GM23338 (cell line): ENCODE data around the gene MTREX. TPM values are rescaled to one million over a fixed set of nuclear protein-coding genes. Genes with fewer than 3 reads are reported as not detected.

ENCODE experiments used
- ATAC-seq: fragments of 200-7000 bp; cut with Tn5 transposase; 3 replicates; pipeline ENCODE4 v1.9.1; 2020
- DNase-seq: peaks from one replicate; pipeline ENCODE4 v3.0.0-alpha.2; 2015; ENCODE audit warnings: low spot score
- H2AFZ ChIP-seq: fragments of 200-600 bp; sonication (generic); 2 replicates; pipeline ENCODE4 v1.8.0; 2016; ENCODE audit warnings: antibody characterized with exemption, mild to moderate bottlenecking, moderate library complexity
- H3F3A ChIP-seq: fragments of 200-600 bp; sonication (generic); replicated peaks from 2 replicates; pipeline ENCODE4 v1.8.0; 2017; ENCODE audit warnings: antibody characterized with exemption, mixed run types, low read depth
- H3K27ac ChIP-seq: fragments of 200-600 bp; sonication (generic); 2 replicates; pipeline ENCODE4 v1.6.1; 2016; ENCODE audit warnings: low read depth
- H3K27me3 ChIP-seq: fragments of 200-600 bp; sonication (generic); 2 replicates; pipeline ENCODE4 v1.8.0; 2016; ENCODE audit warnings: mild to moderate bottlenecking, mixed run types, moderate library complexity; ENCODE audit not compliant: insufficient read depth
- H3K36me3 ChIP-seq: fragments of 200-600 bp; sonication (generic); 2 replicates; pipeline ENCODE4 v1.8.0; 2016; ENCODE audit warnings: mild to moderate bottlenecking; ENCODE audit not compliant: insufficient read depth
- H3K4me1 ChIP-seq: fragments of 200-600 bp; sonication (generic); 2 replicates; pipeline ENCODE4 v1.8.0; 2016; ENCODE audit warnings: mild to moderate bottlenecking, moderate library complexity; ENCODE audit not compliant: insufficient read depth
- H3K4me2 ChIP-seq: fragments of 200-600 bp; sonication (generic); 2 replicates; pipeline ENCODE4 v1.7.1; 2017; ENCODE audit warnings: mixed run types
- H3K4me3 ChIP-seq: fragments of 200-600 bp; sonication (generic); 2 replicates; pipeline ENCODE4 v1.6.1; 2016; ENCODE audit warnings: mixed run types
- H3K79me2 ChIP-seq: fragments of 200-600 bp; sonication (generic); replicated peaks from 2 replicates; pipeline ENCODE4 v1.8.0; 2017; ENCODE audit warnings: mild to moderate bottlenecking; ENCODE audit not compliant: insufficient read depth
- H3K9me2 ChIP-seq: fragments of 200-600 bp; sonication (generic); 2 replicates; pipeline ENCODE4 v1.8.0; 2017; ENCODE audit not compliant: insufficient read depth
- H4K20me1 ChIP-seq: fragments of 200-600 bp; sonication (generic); replicated peaks from 2 replicates; pipeline ENCODE4 v1.8.0; 2017; ENCODE audit warnings: mild to moderate bottlenecking; ENCODE audit not compliant: insufficient read depth
- H3K27ac Mint-ChIP-seq: 2 replicates; pipeline ENCODE4 v1.8.0; 2020; ENCODE audit warnings: inconsistent platforms, mild to moderate bottlenecking, moderate library complexity, mixed read lengths
- H3K27me3 Mint-ChIP-seq: 3 replicates; pipeline ENCODE4 v1.8.0; 2022; ENCODE audit warnings: low read depth, mild to moderate bottlenecking, moderate library complexity, mixed read lengths, inconsistent platforms; ENCODE audit not compliant: insufficient read depth, poor library complexity
- H3K36me3 Mint-ChIP-seq: 3 replicates; pipeline ENCODE4 v1.8.0; 2021; ENCODE audit warnings: low read depth, mild to moderate bottlenecking, inconsistent platforms, moderate library complexity, mixed read lengths
- H3K4me1 Mint-ChIP-seq: 3 replicates; pipeline ENCODE4 v1.8.0; 2020; ENCODE audit warnings: mild to moderate bottlenecking, inconsistent platforms, mixed read lengths
- H3K4me3 Mint-ChIP-seq: 3 replicates; pipeline ENCODE4 v1.8.0; 2021; ENCODE audit warnings: moderate library complexity, mild to moderate bottlenecking, inconsistent platforms, mixed read lengths
- H3K9me3 Mint-ChIP-seq: 3 replicates; pipeline ENCODE4 v1.8.0; 2020; ENCODE audit warnings: moderate library complexity, mild to moderate bottlenecking, inconsistent platforms, mixed read lengths
- EZH2 ChIP-seq: fragments of 200-600 bp; sonication (generic); IDR thresholded peaks from one replicate; pipeline ENCODE4 v1.8.0; 2017; ENCODE audit warnings: antibody characterized with exemption, mild to moderate bottlenecking, low read depth; ENCODE audit not compliant: unreplicated experiment
- EZH2phosphoT487 ChIP-seq: fragments of 200-600 bp; sonication (generic); IDR thresholded peaks from one replicate; pipeline ENCODE4 v1.8.1; 2018; ENCODE audit warnings: antibody characterized with exemption; ENCODE audit not compliant: unreplicated experiment
- JUNB ChIP-seq: IDR thresholded peaks from one replicate; pipeline ENCODE4 v1.6.1; 2016; ENCODE audit warnings: antibody characterized with exemption; ENCODE audit not compliant: unreplicated experiment
- POLR2AphosphoS5 ChIP-seq: IDR thresholded peaks from 2 replicates; pipeline ENCODE4 v1.6.1; 2016; ENCODE audit warnings: antibody characterized with exemption, low read depth
- STAT1 ChIP-seq: IDR thresholded peaks from one replicate; pipeline ENCODE4 v1.6.1; 2016; ENCODE audit warnings: antibody characterized with exemption; ENCODE audit not compliant: unreplicated experiment
- ZNF114 ChIP-seq: fragments of 250-450 bp; sonication (Bioruptor Pico); IDR thresholded peaks from 2 replicates; pipeline ENCODE4 v1.5.0; 2020; ENCODE audit warnings: mild to moderate bottlenecking, moderate library complexity
- polyA plus RNA-seq: library from polyadenylated mRNA; unstranded; fragments of >200 nt; fragmentation: Nextera tagmentation; extraction: Ambion mirVana; gene quantifications from 2 replicates; pipeline ENCODE4 v1.2.1, GENCODE V29; 2016
- total RNA-seq: library from RNA; depleted of rRNA; stranded (reverse); fragments of >200 nt; shearing (Covaris generic); gene quantifications from 2 replicates; pipeline ENCODE4 v1.2.3, GENCODE V29; 2014
- TF ChIP-seq, protein P1 (sequence below): fragments of 250-450 bp; sonication (Bioruptor Pico); IDR thresholded peaks from 2 replicates; pipeline ENCODE4 v1.5.0; 2020; ENCODE audit warnings: mild to moderate bottlenecking, moderate library complexity
- TF ChIP-seq, protein P2 (sequence below), 2 experiments: fragments of 200-600 bp in 1 of 2; sonication (generic) in 1 of 2; conservative IDR thresholded peaks; 2 replicates each; pipeline versions ENCODE4 v1.5.1 to v1.6.1; 2016 to 2017; ENCODE audit warnings: antibody characterized with exemption in 2 of 2, low read depth in 2 of 2, mild to moderate bottlenecking in 2 of 2, moderate library complexity in 1 of 2
- TF ChIP-seq, protein P3 (sequence below): IDR thresholded peaks from one replicate; pipeline ENCODE4 v1.6.1; 2018; ENCODE audit warnings: antibody characterized with exemption; ENCODE audit not compliant: unreplicated experiment
- TF ChIP-seq, protein P4 (sequence below): IDR thresholded peaks from 2 replicates; pipeline ENCODE4 v1.6.1; 2016; ENCODE audit warnings: antibody characterized with exemption

MTREX gene
- total and polyA plus RNA-seq, 2 experiments from 2014 or later: 47.5 to 94.9 TPM

DNA sequence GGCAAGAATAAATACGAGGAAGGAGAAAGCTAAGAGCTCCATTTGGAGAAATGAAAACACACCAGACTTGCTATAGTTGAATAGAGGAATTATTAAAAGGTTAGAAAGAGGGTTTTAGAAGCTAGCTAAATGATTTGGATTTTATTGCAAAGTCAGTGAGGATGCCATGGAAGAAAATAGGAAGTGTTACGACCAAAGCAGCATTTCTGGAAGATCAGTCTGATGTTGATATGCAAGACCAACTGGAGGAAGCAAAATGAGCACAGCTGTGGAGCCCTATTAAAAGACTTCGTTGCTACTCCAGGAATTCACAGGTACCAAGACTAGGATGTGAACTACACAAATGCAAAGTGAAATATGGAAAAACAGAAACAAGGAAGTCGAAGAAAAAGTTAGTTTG lies 2.4 kb upstream of the MTREX start:
- Histone ChIP-seq H3K4me3 (no peak overlapping the region), H3K79me2 (peaks cover 90% of the 10 kb centered on the region), H3K4me2 (no peak overlapping the region)

More for the DNA sequence above, 2.4 kb upstream of the MTREX start:
- no peak overlapping the region for H3K27ac Mint-ChIP-seq
- Histone ChIP-seq H4K20me1 (no peaks in the 10 kb centered on the region; the same call in none of the 2 replicates), H3K4me1 (peaks cover 18% of the 10 kb centered on the region), H3K9me2 (no peaks in the 10 kb centered on the region), H3F3A (no peaks in the 10 kb centered on the region), H3K27ac (no peak overlapping the region), H2AFZ (no peak overlapping the region), H3K36me3 (no peaks in the 10 kb centered on the region), H3K27me3 (no peaks in the 10 kb centered on the region)
- peaks cover 13% of the 10 kb centered on the region; the same call in 2 of the 3 replicates for H3K36me3 Mint-ChIP-seq
- no peak for TF ChIP-seq ZNF114
- TF ChIP-seq, protein P1, sequence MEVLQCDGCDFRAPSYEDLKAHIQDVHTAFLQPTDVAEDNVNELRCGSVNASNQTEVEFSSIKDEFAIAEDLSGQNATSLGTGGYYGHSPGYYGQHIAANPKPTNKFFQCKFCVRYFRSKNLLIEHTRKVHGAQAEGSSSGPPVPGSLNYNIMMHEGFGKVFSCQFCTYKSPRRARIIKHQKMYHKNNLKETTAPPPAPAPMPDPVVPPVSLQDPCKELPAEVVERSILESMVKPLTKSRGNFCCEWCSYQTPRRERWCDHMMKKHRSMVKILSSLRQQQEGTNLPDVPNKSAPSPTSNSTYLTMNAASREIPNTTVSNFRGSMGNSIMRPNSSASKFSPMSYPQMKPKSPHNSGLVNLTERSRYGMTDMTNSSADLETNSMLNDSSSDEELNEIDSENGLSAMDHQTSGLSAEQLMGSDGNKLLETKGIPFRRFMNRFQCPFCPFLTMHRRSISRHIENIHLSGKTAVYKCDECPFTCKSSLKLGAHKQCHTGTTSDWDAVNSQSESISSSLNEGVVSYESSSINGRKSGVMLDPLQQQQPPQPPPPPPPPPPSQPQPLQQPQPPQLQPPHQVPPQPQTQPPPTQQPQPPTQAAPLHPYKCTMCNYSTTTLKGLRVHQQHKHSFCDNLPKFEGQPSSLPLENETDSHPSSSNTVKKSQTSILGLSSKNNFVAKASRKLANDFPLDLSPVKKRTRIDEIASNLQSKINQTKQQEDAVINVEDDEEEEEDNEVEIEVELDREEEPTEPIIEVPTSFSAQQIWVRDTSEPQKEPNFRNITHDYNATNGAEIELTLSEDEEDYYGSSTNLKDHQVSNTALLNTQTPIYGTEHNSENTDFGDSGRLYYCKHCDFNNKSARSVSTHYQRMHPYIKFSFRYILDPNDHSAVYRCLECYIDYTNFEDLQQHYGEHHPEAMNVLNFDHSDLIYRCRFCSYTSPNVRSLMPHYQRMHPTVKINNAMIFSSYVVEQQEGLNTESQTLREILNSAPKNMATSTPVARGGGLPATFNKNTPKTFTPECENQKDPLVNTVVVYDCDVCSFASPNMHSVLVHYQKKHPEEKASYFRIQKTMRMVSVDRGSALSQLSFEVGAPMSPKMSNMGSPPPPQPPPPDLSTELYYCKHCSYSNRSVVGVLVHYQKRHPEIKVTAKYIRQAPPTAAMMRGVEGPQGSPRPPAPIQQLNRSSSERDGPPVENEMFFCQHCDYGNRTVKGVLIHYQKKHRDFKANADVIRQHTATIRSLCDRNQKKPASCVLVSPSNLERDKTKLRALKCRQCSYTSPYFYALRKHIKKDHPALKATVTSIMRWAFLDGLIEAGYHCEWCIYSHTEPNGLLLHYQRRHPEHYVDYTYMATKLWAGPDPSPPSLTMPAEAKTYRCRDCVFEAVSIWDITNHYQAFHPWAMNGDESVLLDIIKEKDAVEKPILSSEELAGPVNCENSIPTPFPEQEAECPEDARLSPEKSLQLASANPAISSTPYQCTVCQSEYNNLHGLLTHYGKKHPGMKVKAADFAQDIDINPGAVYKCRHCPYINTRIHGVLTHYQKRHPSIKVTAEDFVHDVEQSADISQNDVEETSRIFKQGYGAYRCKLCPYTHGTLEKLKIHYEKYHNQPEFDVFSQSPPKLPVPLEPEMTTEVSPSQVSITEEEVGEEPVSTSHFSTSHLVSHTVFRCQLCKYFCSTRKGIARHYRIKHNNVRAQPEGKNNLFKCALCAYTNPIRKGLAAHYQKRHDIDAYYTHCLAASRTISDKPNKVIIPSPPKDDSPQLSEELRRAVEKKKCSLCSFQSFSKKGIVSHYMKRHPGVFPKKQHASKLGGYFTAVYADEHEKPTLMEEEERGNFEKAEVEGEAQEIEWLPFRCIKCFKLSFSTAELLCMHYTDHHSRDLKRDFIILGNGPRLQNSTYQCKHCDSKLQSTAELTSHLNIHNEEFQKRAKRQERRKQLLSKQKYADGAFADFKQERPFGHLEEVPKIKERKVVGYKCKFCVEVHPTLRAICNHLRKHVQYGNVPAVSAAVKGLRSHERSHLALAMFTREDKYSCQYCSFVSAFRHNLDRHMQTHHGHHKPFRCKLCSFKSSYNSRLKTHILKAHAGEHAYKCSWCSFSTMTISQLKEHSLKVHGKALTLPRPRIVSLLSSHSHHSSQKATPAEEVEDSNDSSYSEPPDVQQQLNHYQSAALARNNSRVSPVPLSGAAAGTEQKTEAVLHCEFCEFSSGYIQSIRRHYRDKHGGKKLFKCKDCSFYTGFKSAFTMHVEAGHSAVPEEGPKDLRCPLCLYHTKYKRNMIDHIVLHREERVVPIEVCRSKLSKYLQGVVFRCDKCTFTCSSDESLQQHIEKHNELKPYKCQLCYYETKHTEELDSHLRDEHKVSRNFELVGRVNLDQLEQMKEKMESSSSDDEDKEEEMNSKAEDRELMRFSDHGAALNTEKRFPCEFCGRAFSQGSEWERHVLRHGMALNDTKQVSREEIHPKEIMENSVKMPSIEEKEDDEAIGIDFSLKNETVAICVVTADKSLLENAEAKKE (CRISPR knock-in tag): no peak
- TF ChIP-seq JUNB: no peak
- TF ChIP-seq, protein P2, sequence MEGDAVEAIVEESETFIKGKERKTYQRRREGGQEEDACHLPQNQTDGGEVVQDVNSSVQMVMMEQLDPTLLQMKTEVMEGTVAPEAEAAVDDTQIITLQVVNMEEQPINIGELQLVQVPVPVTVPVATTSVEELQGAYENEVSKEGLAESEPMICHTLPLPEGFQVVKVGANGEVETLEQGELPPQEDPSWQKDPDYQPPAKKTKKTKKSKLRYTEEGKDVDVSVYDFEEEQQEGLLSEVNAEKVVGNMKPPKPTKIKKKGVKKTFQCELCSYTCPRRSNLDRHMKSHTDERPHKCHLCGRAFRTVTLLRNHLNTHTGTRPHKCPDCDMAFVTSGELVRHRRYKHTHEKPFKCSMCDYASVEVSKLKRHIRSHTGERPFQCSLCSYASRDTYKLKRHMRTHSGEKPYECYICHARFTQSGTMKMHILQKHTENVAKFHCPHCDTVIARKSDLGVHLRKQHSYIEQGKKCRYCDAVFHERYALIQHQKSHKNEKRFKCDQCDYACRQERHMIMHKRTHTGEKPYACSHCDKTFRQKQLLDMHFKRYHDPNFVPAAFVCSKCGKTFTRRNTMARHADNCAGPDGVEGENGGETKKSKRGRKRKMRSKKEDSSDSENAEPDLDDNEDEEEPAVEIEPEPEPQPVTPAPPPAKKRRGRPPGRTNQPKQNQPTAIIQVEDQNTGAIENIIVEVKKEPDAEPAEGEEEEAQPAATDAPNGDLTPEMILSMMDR (conservative IDR thresholded peaks at IDR 0.05; ENCODE audit: low read depth in 2 of 2): no peak
- no peak for TF ChIP-seq POLR2AphosphoS5
- TF ChIP-seq STAT1: no peak
- no peak for TF ChIP-seq EZH2
- no peak for TF ChIP-seq EZH2phosphoT487
- TF ChIP-seq, protein P3, sequence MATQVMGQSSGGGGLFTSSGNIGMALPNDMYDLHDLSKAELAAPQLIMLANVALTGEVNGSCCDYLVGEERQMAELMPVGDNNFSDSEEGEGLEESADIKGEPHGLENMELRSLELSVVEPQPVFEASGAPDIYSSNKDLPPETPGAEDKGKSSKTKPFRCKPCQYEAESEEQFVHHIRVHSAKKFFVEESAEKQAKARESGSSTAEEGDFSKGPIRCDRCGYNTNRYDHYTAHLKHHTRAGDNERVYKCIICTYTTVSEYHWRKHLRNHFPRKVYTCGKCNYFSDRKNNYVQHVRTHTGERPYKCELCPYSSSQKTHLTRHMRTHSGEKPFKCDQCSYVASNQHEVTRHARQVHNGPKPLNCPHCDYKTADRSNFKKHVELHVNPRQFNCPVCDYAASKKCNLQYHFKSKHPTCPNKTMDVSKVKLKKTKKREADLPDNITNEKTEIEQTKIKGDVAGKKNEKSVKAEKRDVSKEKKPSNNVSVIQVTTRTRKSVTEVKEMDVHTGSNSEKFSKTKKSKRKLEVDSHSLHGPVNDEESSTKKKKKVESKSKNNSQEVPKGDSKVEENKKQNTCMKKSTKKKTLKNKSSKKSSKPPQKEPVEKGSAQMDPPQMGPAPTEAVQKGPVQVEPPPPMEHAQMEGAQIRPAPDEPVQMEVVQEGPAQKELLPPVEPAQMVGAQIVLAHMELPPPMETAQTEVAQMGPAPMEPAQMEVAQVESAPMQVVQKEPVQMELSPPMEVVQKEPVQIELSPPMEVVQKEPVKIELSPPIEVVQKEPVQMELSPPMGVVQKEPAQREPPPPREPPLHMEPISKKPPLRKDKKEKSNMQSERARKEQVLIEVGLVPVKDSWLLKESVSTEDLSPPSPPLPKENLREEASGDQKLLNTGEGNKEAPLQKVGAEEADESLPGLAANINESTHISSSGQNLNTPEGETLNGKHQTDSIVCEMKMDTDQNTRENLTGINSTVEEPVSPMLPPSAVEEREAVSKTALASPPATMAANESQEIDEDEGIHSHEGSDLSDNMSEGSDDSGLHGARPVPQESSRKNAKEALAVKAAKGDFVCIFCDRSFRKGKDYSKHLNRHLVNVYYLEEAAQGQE: no peak
- TF ChIP-seq, protein P4, sequence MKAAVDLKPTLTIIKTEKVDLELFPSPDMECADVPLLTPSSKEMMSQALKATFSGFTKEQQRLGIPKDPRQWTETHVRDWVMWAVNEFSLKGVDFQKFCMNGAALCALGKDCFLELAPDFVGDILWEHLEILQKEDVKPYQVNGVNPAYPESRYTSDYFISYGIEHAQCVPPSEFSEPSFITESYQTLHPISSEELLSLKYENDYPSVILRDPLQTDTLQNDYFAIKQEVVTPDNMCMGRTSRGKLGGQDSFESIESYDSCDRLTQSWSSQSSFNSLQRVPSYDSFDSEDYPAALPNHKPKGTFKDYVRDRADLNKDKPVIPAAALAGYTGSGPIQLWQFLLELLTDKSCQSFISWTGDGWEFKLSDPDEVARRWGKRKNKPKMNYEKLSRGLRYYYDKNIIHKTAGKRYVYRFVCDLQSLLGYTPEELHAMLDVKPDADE: no peak
- H3K9me3 Mint-ChIP-seq: no peaks in the 10 kb centered on the region
- ATAC-seq: no peak
- H3K27me3 Mint-ChIP-seq: no peaks in the 10 kb centered on the region
- no peak for DNase-seq
- peaks cover 9% of the 10 kb centered on the region; the same call in 2 of the 3 replicates for H3K4me1 Mint-ChIP-seq
- H3K4me3 Mint-ChIP-seq: no peak overlapping the region
